Measurements from ENCODE around the gene CACNA1E.

Gene CACNA1E

GRCh38 chr1:181592255-181592859 lies 109.0 kb downstream of the CACNA1E start:
- no peak for DNase-seq

GRCh38 chr1:181593042-181593441 lies 109.7 kb downstream of the CACNA1E start:
- no peak for DNase-seq

- no peak for DNase-seq
These were observed 111.2 kb downstream of the CACNA1E start for GRCh38 chr1:181594553-181594952.

- DNase-seq: no peak
These were observed 111.9 kb downstream of the CACNA1E start for GRCh38 chr1:181595234-181595633.

- no peak for DNase-seq
These were observed 118.1 kb downstream of the CACNA1E start for GRCh38 chr1:181601186-181601950.

- DNase-seq: no peak
These were observed 120.6 kb downstream of the CACNA1E start for GRCh38 chr1:181603735-181604410.

GRCh38 chr1:181604482-181605249 lies 121.3 kb downstream of the CACNA1E start:
- DNase-seq: no peak

- DNase-seq: no peak
These were observed 124.2 kb downstream of the CACNA1E start for GRCh38 chr1:181607524-181607923.

GRCh38 chr1:181608386-181608785 lies 125.1 kb downstream of the CACNA1E start:
- DNase-seq: no peak

- DNase-seq: no peak
These were observed 125.6 kb downstream of the CACNA1E start for GRCh38 chr1:181608948-181609347.

GRCh38 chr1:181612100-181612499 lies 128.8 kb downstream of the CACNA1E start:
- no peak for DNase-seq

- no peak for DNase-seq
These were observed 135.2 kb downstream of the CACNA1E start for GRCh38 chr1:181618559-181618958.

- no peak for DNase-seq
These were observed 136.9 kb downstream of the CACNA1E start for GRCh38 chr1:181620183-181620582.

- no peak for DNase-seq
These were observed 140.5 kb downstream of the CACNA1E start for GRCh38 chr1:181623850-181624249.

- DNase-seq: no peak
These were observed 143.1 kb downstream of the CACNA1E start for GRCh38 chr1:181626279-181626938.

GRCh38 chr1:181630398-181630797 lies 147.1 kb downstream of the CACNA1E start:
- no peak for DNase-seq

GRCh38 chr1:181630838-181631237 lies 147.5 kb downstream of the CACNA1E start:
- DNase-seq: no peak

- no peak for DNase-seq
These were observed 149.2 kb downstream of the CACNA1E start for GRCh38 chr1:181632492-181632891.

GRCh38 chr1:181632960-181633359 lies 149.6 kb downstream of the CACNA1E start:
- DNase-seq: no peak

- no peak for DNase-seq
These were observed 151.8 kb downstream of the CACNA1E start for GRCh38 chr1:181635110-181635509.

GRCh38 chr1:181637998-181638397 lies 154.7 kb downstream of the CACNA1E start:
- no peak for DNase-seq

- DNase-seq: no peak
These were observed 157.6 kb downstream of the CACNA1E start for GRCh38 chr1:181640956-181641355.

- DNase-seq: no peak
These were observed 160.3 kb downstream of the CACNA1E start for GRCh38 chr1:181643631-181644030.
